ENCODE results near the gene CTCF.

- no peak for TF ChIP-seq CTCF (IDR thresholded peaks at IDR 0.05; ENCODE audit: extremely low read depth in 1 of 2, insufficient read depth in 1 of 2, low read depth in 1 of 2, low read length in 2 of 2)
- TF ChIP-seq POLR2A (IDR thresholded peaks at IDR 0.05; ENCODE audit: low read depth, low read length), result no peak
- TF ChIP-seq EZH2 (IDR thresholded peaks at IDR 0.05; ENCODE audit: borderline replicate concordance, low read depth, low read length, severe bottlenecking), result no peak
- no peak for TF ChIP-seq FOS (IDR thresholded peaks at IDR 0.05; ENCODE audit: borderline replicate concordance, insufficient read depth, low read length)
Measured at GRCh38 chr16:67580202-67580601, 17.9 kb downstream of the CTCF start.

Measured in endothelial cell of umbilical vein (primary cell).